OCI-LY1 (cell line): ENCODE results near the gene ADNP.
A peak's percentile ranks its signal among the peaks of the same experiment; 100 is the strongest.

ENCODE experiments used
- H2AFZ ChIP-seq: fragments of 200-600 bp; sonication (generic), shearing (Covaris generic); 2 replicates; pipeline ENCODE4 v1.6.0; 2014; ENCODE audit warnings: antibody characterized with exemption, mild to moderate bottlenecking, low read length
- H3F3A ChIP-seq: fragments of 200-600 bp; sonication (generic), shearing (Covaris generic); 2 replicates; pipeline ENCODE4 v1.6.0; 2014; ENCODE audit warnings: mild to moderate bottlenecking, antibody characterized with exemption, low read length, moderate library complexity; ENCODE audit not compliant: insufficient read depth
- H3K27ac ChIP-seq: fragments of 200-600 bp; sonication (generic); 2 replicates; pipeline ENCODE4 v1.5.1; 2014; ENCODE audit warnings: low read length, mixed run types, mild to moderate bottlenecking, low read depth; ENCODE audit not compliant: poor library complexity, severe bottlenecking
- H3K27me3 ChIP-seq: fragments of 200-600 bp; sonication (generic); 2 replicates; pipeline ENCODE4 v1.6.0; 2014; ENCODE audit warnings: antibody characterized with exemption, mild to moderate bottlenecking, low read length, moderate library complexity; ENCODE audit not compliant: insufficient read depth
- H3K36me3 ChIP-seq: fragments of 200-600 bp; sonication (generic); 2 replicates; pipeline ENCODE4 v1.6.1; 2014; ENCODE audit warnings: mild to moderate bottlenecking, antibody characterized with exemption, low read length, moderate library complexity, mixed read lengths; ENCODE audit not compliant: insufficient read depth
- H3K4me1 ChIP-seq: fragments of 200-600 bp; sonication (generic); 2 replicates; pipeline ENCODE4 v1.5.1; 2014; ENCODE audit warnings: mild to moderate bottlenecking, low read length, moderate library complexity; ENCODE audit not compliant: insufficient read depth, severe bottlenecking
- H3K4me2 ChIP-seq: fragments of 200-600 bp; sonication (generic), shearing (Covaris generic); 2 replicates; pipeline ENCODE4 v1.6.1; 2014; ENCODE audit warnings: low read length
- H3K4me3 ChIP-seq: fragments of 200-600 bp; sonication (generic); 2 replicates; pipeline ENCODE4 v1.5.1; 2014; ENCODE audit warnings: low read length, low read depth, mild to moderate bottlenecking, mixed read lengths; ENCODE audit not compliant: poor library complexity, severe bottlenecking
- H3K79me2 ChIP-seq: fragments of 200-600 bp; shearing (Covaris generic); 2 replicates; pipeline ENCODE4 v1.6.1; 2016; ENCODE audit warnings: mixed run types, low read length, mixed read lengths; ENCODE audit not compliant: insufficient read depth
- H3K9ac ChIP-seq: fragments of 200-600 bp; sonication (generic), shearing (Covaris generic); 2 replicates; pipeline ENCODE4 v1.6.1; 2014; ENCODE audit warnings: mild to moderate bottlenecking, low read length, mixed read lengths
- H3K9me2 ChIP-seq: fragments of 200-600 bp; sonication (generic), shearing (Covaris generic); 2 replicates; pipeline ENCODE4 v1.6.1; 2014; ENCODE audit warnings: low read depth, mild to moderate bottlenecking, low read length, mixed read lengths
- H3K9me3 ChIP-seq: fragments of 200-600 bp; shearing (Covaris generic); 2 replicates; pipeline ENCODE4 v1.6.1; 2014; ENCODE audit warnings: low read length, mixed read lengths
- H4K20me1 ChIP-seq: fragments of 200-600 bp; sonication (generic), shearing (Covaris generic); 2 replicates; pipeline ENCODE4 v1.6.0; 2016; ENCODE audit warnings: mild to moderate bottlenecking, low read length; ENCODE audit not compliant: insufficient read depth
- CTCF ChIP-seq: fragments of 200-600 bp; sonication (generic), shearing (Covaris generic); IDR thresholded peaks from 2 replicates; pipeline ENCODE4 v1.5.1; 2017; ENCODE audit warnings: mild to moderate bottlenecking, antibody characterized with exemption, low read length, moderate library complexity, mixed read lengths
- EZH2 ChIP-seq: fragments of 200-600 bp; sonication (generic), shearing (Covaris generic); IDR thresholded peaks from 2 replicates; pipeline ENCODE4 v1.8.0; 2017; ENCODE audit warnings: borderline replicate concordance, mixed run types, mild to moderate bottlenecking, antibody characterized with exemption, low read length, moderate library complexity, mixed read lengths

ADNP gene

GRCh38 chr20:50926530-50926929, 4.7 kb downstream of the ADNP start:
- Histone ChIP-seq H2AFZ (no peak overlapping the region), H3K4me3 (no peak overlapping the region), H3K9me2 (no peaks in the 10 kb centered on the region), H4K20me1 (peaks cover 5% of the 10 kb centered on the region; the same call in 1 of the 2 replicates), H3K27ac (no peak overlapping the region), H3K27me3 (no peaks in the 10 kb centered on the region), H3K36me3 (peaks cover 81% of the 10 kb centered on the region), H3K4me2 (0 out of 2 replicates have a peak overlapping the region, but pooled peaks have one; percentile 32), H3K4me1 (peaks cover 83% of the 10 kb centered on the region), H3F3A (no peaks in the 10 kb centered on the region), H3K9ac (no peak overlapping the region), H3K79me2 (peaks cover 89% of the 10 kb centered on the region), H3K9me3 (no peaks in the 10 kb centered on the region)
- TF ChIP-seq EZH2: no peak
- no peak for TF ChIP-seq CTCF

GRCh38 chr20:50924261-50924920, 6.8 kb downstream of the ADNP start:
- TF ChIP-seq CTCF (no peak), EZH2 (no peak)
- Histone ChIP-seq H3K4me2 (peak overlapping the region; percentile 16; the same call in 1 of the 2 replicates), H2AFZ (no peak overlapping the region), H3K4me3 (no peak overlapping the region), H3K9me2 (no peaks in the 10 kb centered on the region), H3K79me2 (peaks cover 100% of the 10 kb centered on the region), H3K27me3 (no peaks in the 10 kb centered on the region), H3F3A (no peaks in the 10 kb centered on the region), H3K4me1 (peaks cover 92% of the 10 kb centered on the region), H3K27ac (no peak overlapping the region), H3K36me3 (peaks cover 93% of the 10 kb centered on the region), H4K20me1 (peaks cover 8% of the 10 kb centered on the region; the same call in 1 of the 2 replicates), H3K9ac (no peak overlapping the region), H3K9me3 (no peaks in the 10 kb centered on the region)

GRCh38 chr20:50921803-50922501, 9.3 kb downstream of the ADNP start:
- no peaks in the 10 kb centered on the region for H3F3A ChIP-seq
- H3K4me3 ChIP-seq: no peak overlapping the region
- no peaks in the 10 kb centered on the region for H3K9me3 ChIP-seq
- no peaks in the 10 kb centered on the region for H3K27me3 ChIP-seq
- no peak overlapping the region for H3K9ac ChIP-seq
- peaks cover 92% of the 10 kb centered on the region for H3K4me1 ChIP-seq
- no peak overlapping the region for H2AFZ ChIP-seq
- no peaks in the 10 kb centered on the region for H3K9me2 ChIP-seq
- TF ChIP-seq EZH2 (no peak), CTCF (no peak)
- H3K27ac ChIP-seq: no peak overlapping the region
- H3K36me3 ChIP-seq: peaks cover 92% of the 10 kb centered on the region
- H3K4me2 ChIP-seq: peak overlapping the region; percentile 8; the same call in 1 of the 2 replicates
- peaks cover 12% of the 10 kb centered on the region; the same call in 1 of the 2 replicates for H4K20me1 ChIP-seq
- peaks cover 99% of the 10 kb centered on the region for H3K79me2 ChIP-seq
